ACHN (cell line): Measurements from ENCODE around the gene MCRS1.
A peak's percentile ranks its signal among the peaks of the same experiment; 100 is the strongest.

Source experiments
- DNase-seq: peaks from one replicate; pipeline ENCODE4 v3.0.0-alpha.2; 2015
- in situ Hi-C: cut with HindIII; loops from 2 replicates; pipeline ENCODE4 v1.10.0; 2017; ENCODE audit warnings: low sequenced_read_pairs, low pct_ligation_motif_present, low pct_unique_long_range_greater_than_20kb

Gene MCRS1

GRCh38 chr12:49583366-49584094, 15.6 kb upstream of the MCRS1 start:
- no peak for DNase-seq
- in situ Hi-C loops = no loop called here

DNA sequence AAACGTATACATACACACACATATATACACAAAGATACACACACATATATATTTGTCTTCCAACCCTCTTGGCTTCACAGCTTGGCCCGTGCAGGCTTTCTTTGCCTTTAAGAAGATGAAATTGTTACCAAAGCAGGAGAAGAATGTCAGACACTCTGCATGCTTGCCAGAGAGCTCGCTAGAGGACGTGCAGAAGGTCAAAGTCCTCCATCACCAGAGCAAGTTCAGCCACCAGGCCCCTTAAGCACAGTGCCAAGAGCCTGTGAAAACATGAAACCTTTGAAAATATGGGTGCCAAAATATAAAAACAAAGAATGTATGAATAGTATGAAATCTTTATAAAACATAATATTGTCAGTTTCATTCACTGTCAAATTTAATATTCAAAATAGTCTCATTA, 14.9 kb upstream of the MCRS1 start:
- in situ Hi-C loops = no loop called here
- DNase-seq = no peak

DNA sequence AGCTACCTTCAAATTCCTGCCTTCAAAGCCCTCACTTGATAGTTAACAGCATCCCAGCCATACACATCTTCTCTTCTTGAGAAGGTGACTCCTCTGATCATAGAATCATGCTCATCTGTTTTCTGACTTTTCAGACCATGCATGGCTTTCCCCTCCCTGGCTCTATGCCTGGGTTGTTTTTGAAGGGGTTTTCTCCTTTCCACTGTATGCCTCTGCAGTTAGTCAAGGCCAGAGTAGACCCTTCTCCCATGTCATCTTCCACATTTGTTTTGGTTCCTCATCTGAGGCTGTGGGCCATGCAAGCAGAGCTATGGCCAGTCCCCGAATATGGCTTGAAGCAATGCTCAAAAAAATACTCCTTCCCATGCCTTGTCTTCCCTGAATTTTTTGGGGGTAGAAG, 14.3 kb upstream of the MCRS1 start:
- DNase-seq = no peak
- in situ Hi-C loops = no loop called here

DNA sequence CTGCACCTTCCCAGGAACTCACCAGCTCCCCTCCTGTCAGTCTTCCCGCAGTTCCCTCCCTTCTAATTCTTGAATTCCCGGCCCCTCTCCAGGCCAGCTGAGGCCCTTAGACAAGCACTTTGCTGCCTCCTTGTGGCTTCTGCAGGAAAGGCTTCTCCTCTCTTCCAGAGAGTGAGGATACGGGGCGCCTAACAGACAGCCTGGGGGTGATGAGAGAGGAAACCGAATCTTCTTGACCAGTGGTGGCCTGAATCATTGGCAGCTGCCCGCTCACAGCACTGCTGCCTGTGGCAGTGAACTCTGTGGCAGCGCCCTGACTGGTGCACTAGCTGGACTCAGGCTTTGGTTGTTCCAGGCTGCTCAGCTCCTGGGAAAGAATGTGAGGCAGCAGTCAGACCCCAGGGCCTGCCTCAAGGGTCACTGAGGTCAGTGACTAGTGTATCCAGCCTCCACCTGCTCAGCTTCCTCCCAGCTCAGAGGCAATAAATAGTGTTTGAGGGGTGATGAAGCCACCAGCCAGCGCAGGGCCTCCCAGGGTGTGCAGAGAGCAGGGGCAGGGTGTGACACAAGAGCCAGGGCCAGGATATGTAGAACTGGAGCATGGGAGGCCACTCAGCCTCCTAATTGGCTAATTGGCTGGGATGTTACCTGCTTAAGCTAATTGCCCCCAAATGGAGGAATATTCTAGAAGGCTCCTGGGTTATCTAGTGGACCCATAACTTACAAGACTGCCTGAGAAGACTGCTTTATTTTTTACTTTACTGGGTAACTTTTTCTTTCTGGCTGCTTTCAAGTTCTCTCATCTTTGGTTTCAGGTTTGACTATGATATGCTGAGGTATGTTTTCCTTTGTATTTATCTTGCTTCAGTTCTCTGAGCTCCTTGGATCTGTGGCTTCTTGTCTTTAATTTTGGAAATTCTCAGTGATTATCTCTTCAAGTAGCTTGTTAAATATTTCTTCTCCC, 12.9 kb upstream of the MCRS1 start:
- peak; percentile 92 for DNase-seq
- in situ Hi-C loops = no loop called here

- in situ Hi-C loops = no loop called here
- DNase-seq = no peak
Measured at GRCh38 chr12:49578471-49579112, 10.7 kb upstream of the MCRS1 start.

DNA sequence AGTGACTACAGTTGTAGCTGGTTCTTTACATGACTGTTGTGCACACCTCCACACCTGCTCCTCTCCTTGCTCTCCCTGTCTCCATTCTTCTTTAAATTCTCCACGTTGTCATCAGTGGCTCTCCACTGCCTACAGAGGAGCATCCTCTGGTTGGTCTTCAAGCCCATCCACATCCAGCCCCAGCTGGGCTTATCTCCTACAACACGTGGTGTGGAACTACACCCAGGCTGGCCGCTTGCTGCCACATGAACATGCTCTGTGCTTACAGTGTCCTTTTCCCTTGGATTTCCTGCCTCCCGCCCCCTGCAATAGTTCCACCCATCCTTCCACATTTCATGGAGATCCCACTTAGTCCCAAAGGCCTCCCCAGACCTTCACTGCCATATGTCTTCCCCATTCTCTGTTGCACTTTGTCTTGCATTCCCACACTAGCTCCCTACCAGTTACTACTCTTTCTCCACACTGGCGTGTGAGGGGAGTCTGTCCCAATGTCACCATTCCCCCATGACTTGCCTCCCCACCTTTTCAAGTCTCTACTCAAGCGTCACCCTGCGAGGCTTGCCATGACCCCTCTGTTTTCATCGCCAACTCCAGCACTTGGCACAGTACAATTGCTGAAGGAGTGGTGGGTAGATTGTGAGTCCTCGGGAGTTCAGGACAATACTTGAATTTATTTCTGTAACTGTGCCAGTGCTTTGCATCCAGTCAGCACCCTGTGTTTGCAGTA, 9.8 kb upstream of the MCRS1 start:
- in situ Hi-C loops = no loop called here
- no peak for DNase-seq

DNA sequence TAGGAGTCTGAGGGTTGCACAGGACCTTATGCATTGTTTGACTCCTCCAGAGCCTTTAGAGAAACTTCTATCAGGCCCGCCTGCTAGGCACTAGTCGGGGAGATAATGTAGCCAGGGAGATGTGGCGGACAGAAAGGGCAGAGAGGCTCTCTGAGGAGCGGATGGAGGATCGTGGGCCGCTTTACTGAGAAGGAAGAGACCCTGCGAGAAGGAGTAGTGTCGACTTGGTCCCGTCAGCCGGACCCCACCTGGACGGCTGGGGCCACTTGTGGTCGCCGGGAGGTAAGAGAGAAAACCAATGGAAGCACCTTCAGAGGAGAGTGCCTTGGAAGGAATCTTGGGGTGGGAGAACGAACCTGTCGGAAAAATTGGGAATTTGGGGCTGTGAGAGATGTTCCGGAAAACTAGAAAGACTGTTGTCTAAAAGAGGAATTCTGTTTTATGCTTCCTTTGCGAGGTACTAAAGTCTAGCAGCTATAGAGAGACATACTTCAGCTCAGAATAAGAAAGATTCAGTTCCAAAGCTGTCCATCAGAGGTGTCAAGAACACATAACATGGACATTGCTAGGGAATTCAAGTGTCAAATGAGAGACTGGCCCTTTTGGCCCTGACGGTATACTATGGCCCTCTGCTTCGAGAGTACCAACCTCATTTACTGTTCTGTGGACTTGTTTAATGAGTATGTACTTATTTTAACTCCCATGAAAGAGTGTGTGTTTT, 660 bp upstream of the MCRS1 start:
- in situ Hi-C loops = no loop called here
- DNase-seq = peak; percentile 56

DNA sequence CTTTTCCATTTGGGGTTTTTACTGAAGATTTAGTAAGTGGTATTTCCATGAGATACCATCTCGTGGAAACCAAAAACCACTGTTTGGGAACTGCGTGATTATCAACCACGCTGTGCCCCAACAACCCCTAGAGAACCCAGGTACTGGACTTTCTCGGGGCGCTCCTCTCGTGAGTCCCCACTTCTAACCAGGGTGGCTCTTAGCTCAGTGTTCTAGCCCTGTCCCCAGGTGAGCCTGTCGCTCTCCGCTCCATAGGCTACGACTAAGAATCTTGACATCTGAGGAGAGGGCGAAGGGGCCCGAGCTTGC, 686 bp downstream of the MCRS1 start:
- DNase-seq = no peak
- in situ Hi-C loops = no loop called here

GRCh38 chr12:49566361-49566760, 1.6 kb downstream of the MCRS1 start:
- in situ Hi-C loops = no loop called here
- no peak for DNase-seq

DNA sequence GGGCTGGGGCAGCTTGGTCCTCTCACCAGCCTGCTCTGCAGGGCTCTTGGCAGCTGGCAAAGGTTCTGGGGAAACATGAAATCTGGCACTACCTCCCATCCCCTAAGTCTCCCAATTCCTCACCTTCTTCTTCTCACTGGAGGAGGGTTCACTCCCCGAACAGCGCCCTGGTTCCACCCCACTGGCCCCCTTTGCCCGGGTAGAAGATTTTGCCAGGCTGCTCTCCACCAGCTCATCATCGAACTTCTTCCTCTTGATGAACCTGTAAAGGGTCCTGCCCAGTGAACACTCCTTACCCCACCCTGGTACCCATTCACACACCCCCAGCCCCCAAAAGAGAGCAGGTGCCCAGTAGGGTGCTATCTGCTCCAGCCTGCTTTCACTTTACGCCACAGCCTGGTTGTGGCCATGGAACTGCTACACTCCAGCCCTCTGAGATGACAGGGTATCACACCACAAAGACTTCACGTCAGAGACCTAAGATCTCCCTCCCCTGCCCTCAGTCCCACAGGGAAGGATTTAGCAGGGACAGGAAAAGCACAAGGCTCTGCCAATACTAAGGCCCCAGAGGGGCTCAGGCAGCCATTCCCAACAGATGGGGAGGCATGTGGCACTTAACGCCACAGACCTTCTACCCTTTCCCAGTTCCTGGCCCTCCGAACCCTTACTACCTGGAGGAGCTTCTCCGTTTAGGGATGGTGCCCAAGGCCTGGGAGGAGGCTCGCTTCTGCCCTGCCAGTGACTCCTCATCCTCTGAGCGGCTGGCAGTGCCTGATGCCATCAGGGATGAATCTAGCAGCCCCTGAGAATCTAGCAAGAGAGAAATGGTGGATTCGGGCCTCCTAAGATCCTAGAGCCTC, 2.3 kb downstream of the MCRS1 start:
- in situ Hi-C loops = no loop called here
- no peak for DNase-seq

DNA sequence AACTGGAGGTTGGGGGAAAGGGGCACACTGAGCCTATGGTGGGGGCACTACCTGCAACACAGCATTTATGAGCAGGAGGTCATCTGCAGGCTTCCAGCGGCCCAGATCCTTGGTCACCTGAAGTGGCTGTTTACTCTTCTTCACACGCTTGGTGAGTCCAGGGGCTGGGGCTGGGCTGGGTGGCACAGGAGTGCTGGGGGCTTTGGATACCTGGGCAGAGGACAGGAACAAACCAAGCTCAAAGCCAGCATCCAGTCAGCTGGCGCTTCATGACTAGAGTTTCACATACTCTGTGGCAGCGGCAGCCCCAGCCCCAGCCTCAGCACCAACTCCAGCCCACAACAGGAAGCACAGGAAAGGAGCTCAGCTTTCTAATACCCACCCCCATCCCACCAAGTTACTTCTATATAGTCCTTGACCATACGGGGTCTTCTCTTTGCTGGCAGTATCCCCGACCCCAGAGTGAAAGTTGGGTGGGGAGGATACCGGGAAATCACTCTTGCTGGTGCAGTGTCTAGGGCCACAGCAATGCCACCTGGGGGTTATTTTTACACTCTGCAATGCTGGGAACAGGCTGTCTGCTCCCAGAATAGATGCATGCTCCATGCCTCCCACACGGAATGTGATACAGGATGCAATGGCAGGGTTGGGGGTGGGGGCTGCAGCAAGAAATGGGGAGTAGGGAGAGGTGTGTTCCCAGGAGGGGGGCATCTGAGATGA, 3.1 kb downstream of the MCRS1 start:
- no peak for DNase-seq
- in situ Hi-C loops = no loop called here

- DNase-seq = no peak
- in situ Hi-C loops = no loop called here
Measured at GRCh38 chr12:49563951-49564685, 3.8 kb downstream of the MCRS1 start.

GRCh38 chr12:49562831-49563230, 5.1 kb downstream of the MCRS1 start:
- in situ Hi-C loops = no loop called here
- no peak for DNase-seq

GRCh38 chr12:49562233-49562632, 5.7 kb downstream of the MCRS1 start:
- in situ Hi-C loops = no loop called here
- DNase-seq = no peak

GRCh38 chr12:49560695-49561094, 7.2 kb downstream of the MCRS1 start:
- in situ Hi-C loops = no loop called here
- no peak for DNase-seq

GRCh38 chr12:49559011-49559675, 8.8 kb downstream of the MCRS1 start:
- DNase-seq = no peak
- in situ Hi-C loops = no loop called here
